IPS-20b (cell line): ENCODE measurements around the gene TMEM8B.
"Not testable (repeated sequence)": the region's sequence is repeated elsewhere in the genome, so short reads cannot be mapped to it uniquely, and the experiment has no call there.

Source experiments
- H3K27ac ChIP-seq: one replicate; pipeline ENCODE4 v1.5.1; 2013; ENCODE audit warnings: low read length
- H3K27me3 ChIP-seq: 2 replicates; pipeline ENCODE4 v1.6.1; 2013; ENCODE audit warnings: mild to moderate bottlenecking, low read length, inconsistent platforms; ENCODE audit not compliant: insufficient read depth
- H3K36me3 ChIP-seq: 2 replicates; pipeline ENCODE4 v1.6.1; 2013; ENCODE audit warnings: low read depth, mild to moderate bottlenecking, inconsistent platforms, low read length, moderate library complexity; ENCODE audit not compliant: insufficient read depth
- H3K4me1 ChIP-seq: 2 replicates; pipeline ENCODE4 v1.6.1; 2013; ENCODE audit warnings: mild to moderate bottlenecking, control low read depth, inconsistent platforms, low read length, moderate library complexity; ENCODE audit not compliant: insufficient read depth
- H3K4me3 ChIP-seq: 2 replicates; pipeline ENCODE4 v1.5.1; 2013; ENCODE audit warnings: mild to moderate bottlenecking, low read length, inconsistent platforms
- H3K9ac ChIP-seq: 2 replicates; pipeline ENCODE4 v1.6.1; 2013; ENCODE audit warnings: low read depth, mild to moderate bottlenecking, inconsistent platforms, low read length, moderate library complexity
- H3K9me3 ChIP-seq: 2 replicates; pipeline ENCODE4 v1.6.1; 2013; ENCODE audit warnings: mild to moderate bottlenecking, low read depth, low read length, inconsistent platforms; ENCODE audit not compliant: insufficient read depth

TMEM8B gene

DNA sequence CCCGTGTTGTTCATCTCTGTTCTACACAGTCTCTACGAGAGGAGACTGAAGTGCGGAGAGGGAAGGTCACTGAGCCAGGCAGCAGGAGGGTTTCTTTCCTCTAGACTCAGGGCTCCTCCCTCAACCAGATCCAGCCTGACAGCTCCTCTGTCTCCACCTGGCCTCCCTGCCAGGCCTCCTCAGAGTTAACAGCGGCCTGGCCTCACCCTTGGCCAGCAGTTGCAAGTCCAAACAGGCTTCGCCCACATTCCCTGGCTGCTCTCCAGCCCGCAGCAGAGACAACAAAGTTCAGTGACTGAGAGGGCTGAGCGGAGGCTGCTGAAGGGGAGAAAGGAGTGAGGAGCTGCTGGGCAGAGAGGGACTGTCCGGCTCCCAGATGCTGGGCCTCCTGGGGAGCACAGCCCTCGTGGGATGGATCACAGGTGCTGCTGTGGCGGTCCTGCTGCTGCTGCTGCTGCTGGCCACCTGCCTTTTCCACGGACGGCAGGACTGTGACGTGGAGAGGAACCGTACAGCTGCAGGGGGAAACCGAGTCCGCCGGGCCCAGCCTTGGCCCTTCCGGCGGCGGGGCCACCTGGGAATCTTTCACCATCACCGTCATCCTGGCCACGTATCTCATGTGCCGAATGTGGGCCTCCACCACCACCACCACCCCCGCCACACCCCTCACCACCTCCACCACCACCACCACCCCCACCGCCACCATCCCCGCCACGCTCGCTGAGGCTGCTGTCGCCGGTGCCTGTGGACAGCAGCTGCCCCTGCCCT, 77.1 kb downstream of the TMEM8B start, which contains the start of gene HRCT1:
Gene HRCT1, plus strand, starts transcription at position 291 of the 768 bp plus-strand sequence. Its CDS starts 86 bp downstream, at position 377.
- no peak within 1 kb of the TSS for H3K4me3 ChIP-seq
- H3K27ac ChIP-seq: no peak within 1 kb of the TSS
- no peaks in the 10 kb centered on the region for H3K9me3 ChIP-seq
- H3K9ac ChIP-seq: 0 out of 2 replicates have a peak within 1 kb of the TSS, but pooled peaks have one; percentile 42
- no peaks in the 10 kb centered on the region for H3K36me3 ChIP-seq
- peaks cover 24% of the 10 kb centered on the region for H3K4me1 ChIP-seq
- no peaks in the 10 kb centered on the region for H3K27me3 ChIP-seq

DNA sequence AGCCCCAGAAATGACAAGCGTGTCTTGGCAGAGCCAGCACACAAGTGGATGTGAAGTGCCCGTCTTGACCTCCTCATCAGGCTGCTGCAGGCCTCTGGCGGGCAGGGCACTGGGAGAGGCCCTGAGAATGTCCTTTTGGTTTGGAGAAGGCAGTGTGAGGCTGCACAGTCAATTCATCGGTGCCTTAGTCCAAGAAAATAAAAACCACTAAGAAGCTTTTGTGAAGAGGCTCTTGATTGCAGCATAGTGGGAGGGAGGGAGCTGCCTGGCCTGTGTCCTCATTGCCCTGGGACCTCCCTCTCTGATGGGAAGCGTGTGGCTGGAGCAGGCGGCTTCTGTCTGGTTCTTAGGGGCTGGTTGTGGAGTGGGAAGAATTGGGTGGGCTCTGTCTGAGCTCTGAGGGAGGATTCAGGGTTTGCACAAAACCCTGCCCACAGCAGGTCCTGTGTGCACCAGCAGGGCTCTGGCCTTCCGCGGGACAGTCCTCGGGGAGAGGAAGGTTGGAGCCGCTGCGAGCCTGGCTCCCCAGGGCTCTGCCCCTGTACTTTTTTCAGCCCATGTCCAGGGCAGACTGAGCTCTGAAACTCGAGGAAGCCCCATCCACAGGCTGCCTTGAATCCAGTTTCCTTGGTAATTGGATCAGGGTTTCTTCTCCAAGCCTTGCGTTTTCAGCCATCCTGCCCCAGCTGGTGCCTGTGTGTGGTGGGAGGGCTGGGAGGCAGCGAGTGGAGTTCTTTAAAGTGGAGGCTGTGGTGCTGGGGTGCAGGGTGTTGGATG, 78.1 kb downstream of the TMEM8B start:
- Histone ChIP-seq H3K4me3 (no peak overlapping the region), H3K27ac (no peak overlapping the region), H3K9ac (peak overlapping the region; percentile 42; the same call in 1 of the 2 replicates)

DNA sequence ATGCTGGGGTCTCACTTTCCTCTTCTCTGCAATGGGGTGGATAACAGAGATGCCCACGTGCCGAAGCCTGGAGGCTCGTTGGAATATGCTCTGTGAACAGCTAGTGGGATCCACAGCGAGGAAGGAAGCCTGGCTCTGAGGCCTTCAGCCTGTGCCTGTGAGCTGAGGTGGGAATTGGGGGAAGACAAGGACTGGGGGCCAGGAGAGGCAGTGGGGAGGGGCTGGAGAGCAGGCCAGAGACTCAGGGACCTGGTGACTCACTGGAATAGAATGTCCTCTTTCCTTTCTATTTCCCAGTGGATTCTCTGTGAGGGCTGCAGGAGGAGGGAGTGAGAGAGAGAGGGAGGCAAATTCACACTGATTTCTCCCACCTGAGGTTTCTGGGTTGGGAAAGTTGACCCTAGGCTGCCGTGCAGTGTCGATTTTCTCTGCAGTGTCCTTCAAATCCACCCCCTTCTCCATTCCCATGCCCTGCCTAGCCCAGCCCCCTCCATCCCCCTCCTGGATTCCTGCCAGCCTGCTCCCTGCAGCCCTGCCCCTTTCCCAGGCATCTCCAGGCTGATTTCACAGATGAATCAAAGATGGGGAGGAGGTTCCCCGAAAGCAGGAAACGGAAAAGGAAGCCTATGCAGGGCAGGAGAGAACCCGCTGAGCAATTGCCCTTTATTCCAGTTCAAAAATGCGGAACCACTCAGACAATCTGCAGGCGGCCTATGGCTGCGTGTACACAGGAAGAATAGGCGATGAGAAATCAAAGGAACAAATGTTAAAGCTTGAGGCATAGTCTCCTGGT, 78.9 kb downstream of the TMEM8B start:
- H3K9me3 ChIP-seq: no peaks in the 10 kb centered on the region
- no peak overlapping the region for H3K27ac ChIP-seq
- H3K9ac ChIP-seq: peak overlapping the region; percentile 42; the same call in 1 of the 2 replicates
- H3K27me3 ChIP-seq: no peaks in the 10 kb centered on the region
- no peaks in the 10 kb centered on the region for H3K36me3 ChIP-seq
- H3K4me3 ChIP-seq: no peak overlapping the region
- H3K4me1 ChIP-seq: peaks cover 24% of the 10 kb centered on the region

More for the DNA sequence above, 78.1 kb downstream of the TMEM8B start:
- peaks cover 24% of the 10 kb centered on the region for H3K4me1 ChIP-seq
- no peaks in the 10 kb centered on the region for H3K27me3 ChIP-seq
- H3K36me3 ChIP-seq: no peaks in the 10 kb centered on the region
- H3K9me3 ChIP-seq: no peaks in the 10 kb centered on the region

DNA sequence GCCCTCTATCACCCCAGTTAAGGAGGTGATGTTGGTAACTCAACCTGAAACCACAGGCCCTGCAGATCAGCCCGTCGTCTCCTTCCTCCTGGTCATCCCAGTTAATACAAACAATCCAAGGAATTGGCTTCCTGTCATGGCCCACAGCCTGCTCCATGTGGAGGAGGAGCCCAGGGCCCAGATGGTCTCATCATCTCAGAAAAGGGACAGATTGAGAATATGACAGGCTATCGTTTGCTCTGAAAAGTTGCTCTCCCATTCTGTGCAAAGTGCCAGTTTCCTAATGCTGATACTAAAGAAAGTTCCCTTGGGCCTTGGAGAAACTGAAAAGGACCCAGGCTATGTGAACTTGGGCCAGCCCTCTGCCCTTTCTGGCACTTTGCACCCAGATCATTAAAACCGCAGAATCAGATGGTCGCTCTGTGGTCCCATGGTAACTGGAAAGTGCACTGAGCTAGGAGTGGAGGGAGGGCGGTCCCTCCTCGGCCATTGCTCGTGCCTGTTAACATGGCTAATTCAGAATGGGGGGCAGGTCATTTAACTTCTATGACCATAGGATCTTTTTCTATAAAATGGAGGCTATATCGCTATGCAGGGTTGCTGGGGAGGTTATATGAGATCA, 79.6 kb downstream of the TMEM8B start:
- H3K27ac ChIP-seq: no peak overlapping the region
- no peak overlapping the region; the same call in 1 of the 2 replicates for H3K9ac ChIP-seq
- H3K4me3 ChIP-seq: no peak overlapping the region
- H3K9me3 ChIP-seq: no peaks in the 10 kb centered on the region
- no peaks in the 10 kb centered on the region for H3K36me3 ChIP-seq
- no peaks in the 10 kb centered on the region for H3K27me3 ChIP-seq
- H3K4me1 ChIP-seq: peaks cover 24% of the 10 kb centered on the region

DNA sequence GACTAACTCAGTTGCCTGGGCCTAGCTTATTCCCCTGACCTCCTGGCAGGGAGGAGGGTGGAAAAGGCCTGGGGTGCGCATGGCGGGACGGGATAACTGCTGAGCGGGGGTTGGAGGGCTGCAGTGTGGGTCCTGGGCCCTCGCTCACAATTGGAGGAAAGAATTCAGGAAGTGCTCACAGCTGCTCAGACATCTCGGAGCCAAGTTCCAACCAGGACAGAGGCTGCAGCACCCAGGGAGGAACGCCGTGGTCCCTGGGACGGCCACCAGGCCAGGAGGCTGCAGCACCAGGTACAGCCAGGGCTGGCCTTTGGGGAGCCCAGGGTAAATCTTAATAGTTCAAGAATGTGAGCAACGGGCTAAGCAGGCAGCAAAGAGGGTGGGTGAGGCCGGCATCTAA, 80.2 kb downstream of the TMEM8B start, which contains the start of gene SPAAR:
Gene SPAAR, plus strand, starts transcription at position 217 of the 400 bp plus-strand sequence. CDS start 974 bp downstream, outside the sequence.
- Histone ChIP-seq H3K36me3 (no peaks in the 10 kb centered on the region), H3K9ac (no peak within 1 kb of the TSS; the same call in 1 of the 2 replicates), H3K4me1 (peaks cover 24% of the 10 kb centered on the region), H3K4me3 (no peak within 1 kb of the TSS), H3K27me3 (no peaks in the 10 kb centered on the region), H3K27ac (no peak within 1 kb of the TSS), H3K9me3 (no peaks in the 10 kb centered on the region)

DNA sequence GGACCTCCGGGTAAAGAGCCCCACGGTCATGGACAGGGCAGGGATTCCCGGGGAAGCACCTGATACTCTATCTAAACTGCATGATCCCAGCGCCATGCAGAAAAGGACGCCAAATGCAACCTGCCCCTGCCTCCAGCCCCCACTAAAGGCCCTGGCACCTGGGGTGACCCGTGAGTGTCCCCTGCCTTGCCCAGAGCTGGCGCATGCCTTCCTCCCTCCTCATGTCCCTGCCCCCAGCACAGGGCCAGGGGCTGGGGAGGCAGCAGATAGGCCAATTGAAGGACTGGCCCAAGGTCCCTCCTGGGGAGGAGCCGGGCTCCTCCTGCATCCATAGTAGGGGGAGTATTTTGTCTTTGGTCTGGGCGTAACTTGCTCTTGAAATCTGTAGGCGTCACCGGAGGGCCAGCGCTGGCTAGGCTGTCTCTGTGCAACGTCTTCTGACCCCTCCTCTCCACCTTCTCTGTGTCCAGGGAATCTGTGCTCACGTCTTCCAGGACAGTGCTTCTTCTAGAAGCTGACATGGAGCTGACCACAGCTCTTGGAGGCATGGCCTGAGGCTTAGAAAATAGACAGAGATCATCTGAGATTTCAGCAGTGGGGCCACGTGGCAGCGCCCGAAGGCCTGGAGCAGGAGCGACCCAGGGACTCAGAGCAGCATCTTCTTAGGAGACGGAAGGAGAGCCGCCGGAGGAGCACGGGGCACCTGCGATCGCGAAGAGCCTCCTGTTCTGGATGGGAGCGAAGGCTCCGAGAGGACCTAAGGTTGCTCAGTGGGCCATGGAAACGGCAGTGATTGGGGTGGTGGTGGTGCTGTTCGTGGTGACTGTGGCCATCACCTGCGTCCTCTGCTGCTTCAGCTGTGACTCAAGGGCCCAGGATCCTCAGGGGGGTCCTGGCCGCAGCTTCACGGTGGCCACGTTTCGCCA, 80.9 kb downstream of the TMEM8B start:
- H3K36me3 ChIP-seq: no peaks in the 10 kb centered on the region
- H3K9ac ChIP-seq: no peak overlapping the region
- H3K27me3 ChIP-seq: no peaks in the 10 kb centered on the region
- H3K9me3 ChIP-seq: no peaks in the 10 kb centered on the region
- H3K27ac ChIP-seq: no peak overlapping the region
- H3K4me1 ChIP-seq: peaks cover 24% of the 10 kb centered on the region
- H3K4me3 ChIP-seq: no peak overlapping the region

DNA sequence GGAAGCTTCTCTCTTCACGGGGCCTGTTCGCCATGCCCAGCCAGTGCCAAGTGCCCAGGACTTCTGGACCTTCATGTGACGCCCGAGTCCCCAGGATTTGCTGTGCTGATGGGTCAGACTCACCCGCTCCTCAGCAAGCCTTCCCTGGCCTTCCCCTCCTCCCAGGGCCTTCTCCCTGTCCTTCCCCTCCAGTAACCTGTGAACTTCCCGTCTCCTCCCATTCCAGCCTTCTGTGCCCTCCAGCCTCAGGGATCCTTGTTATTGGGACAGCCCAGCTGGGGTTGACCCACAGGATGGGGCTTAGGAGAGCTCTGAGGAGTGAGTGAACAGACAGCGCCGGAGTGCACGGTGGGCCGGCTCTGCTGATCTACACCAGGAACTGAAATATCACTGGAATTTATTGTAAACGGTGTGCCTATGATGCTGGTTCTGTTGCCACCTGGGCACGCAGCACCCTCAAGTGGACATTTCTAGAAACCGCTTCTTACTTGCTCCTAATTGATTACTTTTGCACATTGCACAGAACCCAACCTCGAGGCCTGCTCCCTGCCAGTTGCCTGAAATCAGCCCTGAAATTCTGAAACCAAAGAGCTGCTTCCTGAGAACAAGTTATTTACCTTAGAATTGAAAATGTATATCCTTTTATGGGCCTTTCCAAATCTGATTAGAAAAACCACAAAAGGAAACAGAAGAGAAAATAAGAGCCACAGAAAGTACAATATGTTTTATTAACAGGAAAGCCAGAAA, 81.8 kb downstream of the TMEM8B start:
- Histone ChIP-seq H3K4me1 (peaks cover 24% of the 10 kb centered on the region), H3K27me3 (no peaks in the 10 kb centered on the region), H3K36me3 (no peaks in the 10 kb centered on the region), H3K27ac (no peak overlapping the region), H3K9ac (no peak overlapping the region), H3K4me3 (no peak overlapping the region), H3K9me3 (no peaks in the 10 kb centered on the region)

DNA sequence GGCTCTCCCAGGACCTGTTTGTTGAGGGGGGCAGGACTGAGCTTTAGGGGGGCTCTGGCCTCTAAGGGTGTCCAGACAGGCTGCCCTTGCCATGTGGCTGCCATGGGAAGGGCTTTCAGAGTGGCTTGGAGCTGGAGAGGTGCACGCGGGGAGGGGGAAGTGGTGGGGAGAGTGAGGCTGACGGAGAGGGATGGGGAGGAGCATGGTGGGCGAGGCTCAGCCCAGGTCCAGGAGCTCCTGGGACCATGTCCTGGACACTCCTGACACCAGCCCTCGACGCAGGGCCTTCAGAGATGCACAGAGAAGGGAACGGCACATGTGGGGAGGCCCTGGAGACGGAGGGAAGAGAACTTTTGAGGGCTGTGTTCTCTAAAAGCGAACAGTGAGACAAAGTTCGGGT, 82.7 kb downstream of the TMEM8B start:
- H3K9ac ChIP-seq: no peak overlapping the region
- H3K27ac ChIP-seq: no peak overlapping the region
- H3K4me1 ChIP-seq: peaks cover 23% of the 10 kb centered on the region
- H3K9me3 ChIP-seq: no peaks in the 10 kb centered on the region
- H3K36me3 ChIP-seq: no peaks in the 10 kb centered on the region
- H3K4me3 ChIP-seq: no peak overlapping the region
- no peaks in the 10 kb centered on the region for H3K27me3 ChIP-seq

DNA sequence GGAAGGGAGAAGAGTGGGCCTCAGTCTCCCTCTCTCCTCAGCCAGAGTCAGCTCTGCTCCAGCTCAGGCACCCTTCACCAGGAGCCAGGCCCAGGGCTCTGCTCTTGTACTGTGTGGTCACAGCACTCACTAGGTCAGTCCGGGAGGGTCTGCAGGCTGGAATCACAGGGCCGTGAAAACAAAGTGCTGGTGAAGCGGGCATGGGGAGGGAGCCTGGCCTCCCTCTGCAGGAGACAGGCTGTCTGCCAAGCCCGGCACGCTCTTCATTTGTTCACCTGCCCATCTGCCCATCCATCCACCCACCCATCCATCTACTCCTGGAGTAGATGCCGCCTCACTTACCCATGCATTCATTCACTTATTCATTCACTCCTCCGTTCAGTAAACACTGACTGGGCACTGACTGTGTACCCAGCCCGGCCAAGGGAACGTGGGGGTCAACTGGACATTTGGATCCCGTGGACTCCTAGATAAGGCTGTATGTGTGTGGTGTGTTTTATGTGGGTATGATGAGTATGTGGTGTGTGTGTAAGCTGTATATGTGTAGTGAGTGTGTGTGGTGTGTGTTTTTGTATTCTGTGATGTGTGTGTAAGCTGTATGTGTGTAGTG, 83.9 kb downstream of the TMEM8B start:
- H3K27me3 ChIP-seq: no peaks in the 10 kb centered on the region
- no peak overlapping the region for H3K4me3 ChIP-seq

DNA sequence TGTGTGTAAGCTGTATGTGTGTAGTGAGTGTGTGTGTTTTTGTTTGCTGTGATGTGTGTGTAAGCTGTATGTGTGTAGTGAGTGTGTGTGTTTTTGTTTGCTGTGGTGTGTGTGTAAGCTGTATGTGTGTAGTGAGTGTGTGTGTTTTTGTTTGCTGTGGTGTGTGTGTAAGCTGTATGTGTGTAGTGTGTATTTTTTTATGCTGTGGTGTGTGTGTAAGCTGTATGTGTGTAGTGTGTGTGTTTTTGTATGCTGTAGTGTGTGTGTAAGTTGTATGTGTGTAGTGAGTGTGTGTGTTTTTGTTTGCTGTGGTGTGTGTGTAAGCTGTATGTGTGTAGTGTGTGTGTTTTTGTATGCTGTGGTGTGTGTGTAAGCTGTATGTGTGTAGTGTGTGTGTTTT, 84.4 kb downstream of the TMEM8B start:
- H3K9me3 ChIP-seq, H3K4me1 ChIP-seq, H3K36me3 ChIP-seq, H3K4me3 ChIP-seq, H3K27me3 ChIP-seq, H3K9ac ChIP-seq, H3K27ac ChIP-seq: not testable (repeated sequence)

More for the DNA sequence above, 83.9 kb downstream of the TMEM8B start:
- peaks cover 13% of the 10 kb centered on the region for H3K4me1 ChIP-seq
- no peak overlapping the region for H3K9ac ChIP-seq
- no peaks in the 10 kb centered on the region for H3K36me3 ChIP-seq
- no peaks in the 10 kb centered on the region for H3K9me3 ChIP-seq
- no peak overlapping the region for H3K27ac ChIP-seq
